ENCODE measurements around the gene N4BP3.

The N4BP3 gene

DNA sequence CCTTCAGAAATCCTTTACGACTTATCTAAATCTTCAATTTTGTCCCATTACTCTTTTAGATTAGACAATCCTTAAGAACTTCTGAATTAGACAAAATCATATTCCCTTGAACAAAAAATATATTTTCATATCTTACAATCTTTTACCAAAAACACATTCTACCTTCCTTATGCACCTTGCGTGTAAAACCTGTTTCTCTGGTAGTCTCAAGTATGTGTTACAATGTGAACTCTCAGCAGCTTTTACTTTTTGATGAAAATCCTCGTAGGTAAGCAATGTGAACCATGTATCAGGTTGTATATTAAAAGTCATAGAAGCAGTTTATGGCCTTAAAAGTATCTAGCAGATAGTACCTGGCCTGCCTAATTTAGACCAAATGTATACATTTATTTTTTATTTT is 61.1 kb downstream of the N4BP3 start:
- DNase-seq (ENCODE audit: low read depth in 1 of 2, low spot score in 1 of 2): no peak
- TF ChIP-seq GABPA (IDR thresholded peaks at IDR 0.05; ENCODE audit: low read depth): no peak
- TF ChIP-seq CTCF (IDR thresholded peaks at IDR 0.05; ENCODE audit: insufficient read depth, low read length): no peak
- TF ChIP-seq, protein P1, sequence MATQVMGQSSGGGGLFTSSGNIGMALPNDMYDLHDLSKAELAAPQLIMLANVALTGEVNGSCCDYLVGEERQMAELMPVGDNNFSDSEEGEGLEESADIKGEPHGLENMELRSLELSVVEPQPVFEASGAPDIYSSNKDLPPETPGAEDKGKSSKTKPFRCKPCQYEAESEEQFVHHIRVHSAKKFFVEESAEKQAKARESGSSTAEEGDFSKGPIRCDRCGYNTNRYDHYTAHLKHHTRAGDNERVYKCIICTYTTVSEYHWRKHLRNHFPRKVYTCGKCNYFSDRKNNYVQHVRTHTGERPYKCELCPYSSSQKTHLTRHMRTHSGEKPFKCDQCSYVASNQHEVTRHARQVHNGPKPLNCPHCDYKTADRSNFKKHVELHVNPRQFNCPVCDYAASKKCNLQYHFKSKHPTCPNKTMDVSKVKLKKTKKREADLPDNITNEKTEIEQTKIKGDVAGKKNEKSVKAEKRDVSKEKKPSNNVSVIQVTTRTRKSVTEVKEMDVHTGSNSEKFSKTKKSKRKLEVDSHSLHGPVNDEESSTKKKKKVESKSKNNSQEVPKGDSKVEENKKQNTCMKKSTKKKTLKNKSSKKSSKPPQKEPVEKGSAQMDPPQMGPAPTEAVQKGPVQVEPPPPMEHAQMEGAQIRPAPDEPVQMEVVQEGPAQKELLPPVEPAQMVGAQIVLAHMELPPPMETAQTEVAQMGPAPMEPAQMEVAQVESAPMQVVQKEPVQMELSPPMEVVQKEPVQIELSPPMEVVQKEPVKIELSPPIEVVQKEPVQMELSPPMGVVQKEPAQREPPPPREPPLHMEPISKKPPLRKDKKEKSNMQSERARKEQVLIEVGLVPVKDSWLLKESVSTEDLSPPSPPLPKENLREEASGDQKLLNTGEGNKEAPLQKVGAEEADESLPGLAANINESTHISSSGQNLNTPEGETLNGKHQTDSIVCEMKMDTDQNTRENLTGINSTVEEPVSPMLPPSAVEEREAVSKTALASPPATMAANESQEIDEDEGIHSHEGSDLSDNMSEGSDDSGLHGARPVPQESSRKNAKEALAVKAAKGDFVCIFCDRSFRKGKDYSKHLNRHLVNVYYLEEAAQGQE (IDR thresholded peaks at IDR 0.05; ENCODE audit: insufficient replicate concordance, low read depth): no peak
- TF ChIP-seq SPI1 (IDR thresholded peaks at IDR 0.05; ENCODE audit: borderline replicate concordance, low read depth): no peak
- TF ChIP-seq POLR2AphosphoS5 (IDR thresholded peaks at IDR 0.05; ENCODE audit: low read depth): no peak
- no peaks in the 10 kb centered on the region for H3K27me3 ChIP-seq (ENCODE audit: insufficient read depth, poor library complexity, severe bottlenecking)
- no peak overlapping the region for H3K27ac ChIP-seq (replicated peaks)
- H3K4me3 ChIP-seq (replicated peaks; ENCODE audit: insufficient read depth, low read length): no peak overlapping the region

Measured in HL-60 (cell line).